Measurements from ENCODE around the gene CCNY. TPM values are rescaled to one million over a fixed set of nuclear protein-coding genes. Genes with fewer than 3 reads are reported as not detected.

CCNY gene
- total and polyA plus RNA-seq, 2 of the 4 experiments (the other 2 are of a cell fraction) = 38.0 to 131 TPM

GRCh38 chr10:35507519-35508109, 171.3 kb downstream of the CCNY start:
- ChIA-PET CTCF (no interaction called here), POLR2A (ENCODE audit: unreplicated experiment) (no interaction called here)
- no peak for ATAC-seq (ENCODE audit: low read depth)
- H4K91ac ChIP-seq (ENCODE audit: insufficient read depth, low read depth, low read length) = no peak overlapping the region
- dilution Hi-C loops (cut with HindIII; ENCODE audit: low sequenced_read_pairs, unreplicated experiment) (no loop called here), in situ Hi-C loops (cut with MboI; ENCODE audit: low sequenced_read_pairs) (no loop called here), intact Hi-C loops (cut with micrococcal nuclease) (no loop called here)
- no peak overlapping the region for H3K4ac ChIP-seq (ENCODE audit: low read depth, low read length)
- H3K4me1 ChIP-seq (ENCODE audit: control insufficient read depth, insufficient read depth, low read length) = no peaks in the 10 kb centered on the region
- no peak overlapping the region for H3K56ac ChIP-seq (ENCODE audit: extremely low read depth, insufficient read depth, low read length)
- 90% methylated on average over 2 of the region's 8 CpGs; no CpG with 5 or more reads in 1 of the 2 experiments for WGBS, 2 experiments (ENCODE audit: extremely low coverage in 2 of 2, insufficient read length in 1 of 2)
- H3K27ac ChIP-seq (ENCODE audit: insufficient read depth, low read length) = no peak overlapping the region
- no peak overlapping the region for H3K23ac ChIP-seq (ENCODE audit: low read depth, low read length)
- H2AFZ ChIP-seq (replicated peaks; ENCODE audit: low read length, poor library complexity) = no peak overlapping the region
- H2BK15ac ChIP-seq (ENCODE audit: low read depth, low read length) = no peak overlapping the region
- no peak overlapping the region for H3K14ac ChIP-seq (replicated peaks; ENCODE audit: low read depth, low read length)
- H2BK5ac ChIP-seq (ENCODE audit: low read depth, low read length, poor library complexity, severe bottlenecking) = no peak overlapping the region
- peaks cover 23 to 63% of the 10 kb centered on the region in 2 experiments for H3K79me1 ChIP-seq (ENCODE audit: low read depth in 1 of 2, low read length in 2 of 2)
- H2BK120ac ChIP-seq (ENCODE audit: low read depth, low read length) = no peak overlapping the region
- H4K5ac ChIP-seq (ENCODE audit: low read depth, low read length) = no peak overlapping the region
- H3K4me2 ChIP-seq (ENCODE audit: low read depth, low read length) = no peak overlapping the region
- peaks cover 18% of the 10 kb centered on the region; the same call in 1 of the 2 replicates for H4K20me1 ChIP-seq (ENCODE audit: insufficient read depth, low read length)
- no peak overlapping the region for H2BK20ac ChIP-seq (ENCODE audit: low read depth, low read length)
- H3K4me3 ChIP-seq (ENCODE audit: insufficient read depth, low read depth, low read length) = no peak overlapping the region
- no peak overlapping the region for H2AK5ac ChIP-seq (ENCODE audit: low read depth, low read length)
- H3K9ac ChIP-seq (ENCODE audit: low read depth, low read length) = no peak overlapping the region
- no peak for TF ChIP-seq RAD21 (IDR thresholded peaks at IDR 0.05; ENCODE audit: low read length)
- no peaks in the 10 kb centered on the region for H3K9me3 ChIP-seq (ENCODE audit: control insufficient read depth, insufficient read depth, low read length)
- no peak overlapping the region for H3K18ac ChIP-seq (ENCODE audit: low read depth, low read length)
- peaks cover 22% of the 10 kb centered on the region for H3K9me1 ChIP-seq (ENCODE audit: insufficient read depth, low read length)
- no peak overlapping the region for H2AK9ac ChIP-seq (replicated peaks; ENCODE audit: low read depth, low read length, poor library complexity)
- H3K36me3 ChIP-seq (ENCODE audit: control insufficient read depth, insufficient read depth, low read length) = peaks cover 11% of the 10 kb centered on the region
- no TSS peak for BruUV-seq (replicated peaks)
- no peaks in the 10 kb centered on the region for H3K27me3 ChIP-seq (ENCODE audit: control insufficient read depth, insufficient read depth, low read length)
- DNase-seq = no peak
- no peak overlapping the region for H4K8ac ChIP-seq (ENCODE audit: low read depth in 2 of 2, low read length in 2 of 2)
